ENCODE measurements around the gene CT45A6.
"Not testable (repeated sequence)": the region's sequence is repeated elsewhere in the genome, so short reads cannot be mapped to it uniquely, and the experiment has no call there.

CT45A6 gene, protein sequence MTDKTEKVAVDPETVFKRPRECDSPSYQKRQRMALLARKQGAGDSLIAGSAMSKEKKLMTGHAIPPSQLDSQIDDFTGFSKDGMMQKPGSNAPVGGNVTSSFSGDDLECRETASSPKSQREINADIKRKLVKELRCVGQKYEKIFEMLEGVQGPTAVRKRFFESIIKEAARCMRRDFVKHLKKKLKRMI

GRCh38 chrX:135802687-135803086, at the start of gene CT45A6:
Gene CT45A6 (minus strand): TSS chrX:135802787. CDS start chrX:135798993, 3,794 bp downstream.
- not testable (repeated sequence) for DNase-seq

- DNase-seq, result not testable (repeated sequence)
Measured at GRCh38 chrX:135837180-135837579, 34.6 kb upstream of the CT45A6 start, which contains the start of gene CT45A7. Gene CT45A7 (minus strand): TSS chrX:135837280. CDS start chrX:135833533, 3,747 bp downstream.

- DNase-seq, result not testable (repeated sequence)
Measured at GRCh38 chrX:135819912-135820311, 17.3 kb upstream of the CT45A6 start, which contains the start of gene CT45A2. Gene CT45A2 (minus strand): TSS chrX:135820012. CDS start chrX:135816265, 3,747 bp downstream.

DNA sequence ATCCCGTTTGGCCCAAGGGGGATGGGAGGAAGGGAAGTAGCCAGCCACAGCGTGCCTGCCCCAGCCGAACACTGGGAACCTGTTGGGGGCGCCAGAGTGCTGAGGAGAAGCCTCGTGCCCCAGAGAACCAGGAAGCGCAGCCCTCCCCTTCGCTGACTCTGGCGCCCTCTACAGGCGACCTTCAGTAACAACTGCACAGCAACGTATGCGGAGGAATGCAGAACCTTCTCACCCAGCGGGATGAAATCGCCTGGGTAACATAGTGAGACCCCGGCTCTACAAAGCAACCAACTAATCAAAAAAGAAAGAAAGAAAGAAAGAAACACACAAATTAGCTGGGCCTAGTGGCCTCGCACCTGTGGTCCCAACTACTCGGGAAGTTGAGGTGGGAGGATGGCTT, 17.2 kb downstream of the CT45A6 start, which contains the start of gene CT45A5:
CT45A5 (minus strand) TSS at position 101 of the 400 bp plus-strand sequence. CDS start 3,774 bp downstream, outside the sequence.
- not testable (repeated sequence) for DNase-seq

DNA sequence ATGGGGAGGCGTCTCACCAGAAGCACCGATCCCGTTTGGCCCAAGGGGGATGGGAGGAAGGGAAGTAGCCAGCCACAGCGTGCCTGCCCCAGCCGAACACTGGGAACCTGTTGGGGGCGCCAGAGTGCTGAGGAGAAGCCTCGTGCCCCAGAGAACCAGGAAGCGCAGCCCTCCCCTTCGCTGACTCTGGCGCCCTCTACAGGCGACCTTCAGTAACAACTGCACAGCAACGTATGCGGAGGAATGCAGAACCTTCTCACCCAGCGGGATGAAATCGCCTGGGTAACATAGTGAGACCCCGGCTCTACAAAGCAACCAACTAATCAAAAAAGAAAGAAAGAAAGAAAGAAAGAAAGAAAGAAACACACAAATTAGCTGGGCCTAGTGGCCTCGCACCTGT, 34.5 kb downstream of the CT45A6 start, which contains the start of gene CT45A3:
CT45A3 (minus strand) TSS at position 101 of the 400 bp plus-strand sequence. CDS start 3,747 bp downstream, outside the sequence.
- not testable (repeated sequence) for DNase-seq

DNA sequence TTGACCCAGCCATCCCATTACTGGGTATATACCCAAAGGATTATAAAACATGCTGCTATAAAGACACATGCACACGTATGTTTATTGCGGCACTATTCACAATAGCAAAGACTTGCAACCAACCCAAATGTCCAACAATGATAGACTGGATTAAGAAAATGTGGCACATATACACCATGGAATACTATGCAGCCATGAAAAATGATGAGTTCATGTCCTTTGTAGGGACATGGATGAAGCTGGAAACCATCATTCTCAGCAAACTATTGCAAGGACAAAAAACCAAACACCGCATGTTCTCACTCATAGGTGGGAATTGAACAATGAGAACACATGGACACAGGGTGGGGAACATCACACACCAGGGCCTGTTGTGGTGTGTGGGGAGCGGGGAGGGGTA, 57.8 kb downstream of the CT45A6 start:
- not testable (repeated sequence) for DNase-seq
